Activated CD8-positive, alpha-beta memory T cell treated with anti-CD3 and anti-CD28 coated beads, Interleukin-2, amount 10 ng/mL, durations not matched to agents 7 days and 5 days (primary cell): ENCODE measurements around the gene TF. TPM values are rescaled to one million over a fixed set of nuclear protein-coding genes. Genes with fewer than 3 reads are reported as not detected.

Experiments used
- ATAC-seq: fragments of 150-1000 bp; cut with Tn5 transposase; one replicate; pipeline ENCODE4 v1.10.0; 2021; ENCODE audit warnings: moderate library complexity
- CTCF ChIA-PET: fragments of 350-600 bp; sonication (Branson Sonifier 250); formaldehyde crosslinking; loops from one replicate; lab custom pipeline; 2021; ENCODE audit warnings: antibody characterized with exemption; lab: Charles Lee
- DNase-seq: peaks from one replicate; pipeline ENCODE4 v3.0.0-alpha.2; 2020
- H3K27ac Mint-ChIP-seq: one replicate; pipeline ENCODE4 v1.8.0; 2021; ENCODE audit warnings: mild to moderate bottlenecking, mixed read lengths
- H3K27me3 Mint-ChIP-seq: one replicate; pipeline ENCODE4 v1.8.0; 2021; ENCODE audit warnings: mixed read lengths
- H3K36me3 Mint-ChIP-seq: one replicate; pipeline ENCODE4 v1.8.0; 2021; ENCODE audit warnings: mild to moderate bottlenecking, mixed read lengths
- H3K4me1 Mint-ChIP-seq: one replicate; pipeline ENCODE4 v1.8.0; 2021; ENCODE audit warnings: mixed read lengths
- H3K4me3 Mint-ChIP-seq: one replicate; pipeline ENCODE4 v1.8.0; 2021; ENCODE audit warnings: mild to moderate bottlenecking, moderate library complexity, mixed read lengths
- H3K9me3 Mint-ChIP-seq: one replicate; pipeline ENCODE4 v1.8.0; 2022; ENCODE audit warnings: low read depth, mixed read lengths
- total RNA-seq, 2 experiments: library from RNA; stranded (reverse); gene quantifications; one replicate each; pipeline ENCODE4 v1.2.3, GENCODE V29; 2021

Gene TF
- total RNA-seq, 2 experiments from 2014 or later = 0.16 to 0.91 TPM

- H3K9me3 Mint-ChIP-seq = no peaks in the 10 kb centered on the region
- H3K4me3 Mint-ChIP-seq = no peak overlapping the region
- ATAC-seq = no peak
- no peak for DNase-seq
- no peak overlapping the region for H3K27ac Mint-ChIP-seq
- no peaks in the 10 kb centered on the region for H3K4me1 Mint-ChIP-seq
- CTCF ChIA-PET = no interaction called here
- peaks cover 10% of the 10 kb centered on the region for H3K27me3 Mint-ChIP-seq
- H3K36me3 Mint-ChIP-seq = no peaks in the 10 kb centered on the region
Measured at GRCh38 chr3:133843634-133844033, 97.4 kb downstream of the TF start.

GRCh38 chr3:133845127-133845526 is 98.9 kb downstream of the TF start:
- Mint-ChIP-seq H3K36me3 (no peaks in the 10 kb centered on the region), H3K9me3 (no peaks in the 10 kb centered on the region), H3K27me3 (peaks cover 10% of the 10 kb centered on the region), H3K27ac (no peak overlapping the region), H3K4me3 (no peak overlapping the region), H3K4me1 (peaks cover 12% of the 10 kb centered on the region)
- no peak for ATAC-seq
- no peak for DNase-seq
- CTCF ChIA-PET = no interaction called here

Other genes starting within 250 kb of the TF start
- gene CDV3, start 172.7 kb upstream of the TF start, total RNA-seq = 100 to 1,000 TPM; 193 to 263 TPM
- 100 to 1,000 TPM; 103 to 108 TPM for gene TOPBP1, start 84.5 kb upstream of the TF start, total RNA-seq
- gene SRPRB, start 59.4 kb downstream of the TF start, total RNA-seq = 10 to 100 TPM; 44.2 to 61.3 TPM
- 1 to 10 TPM; 1.0 to 1.3 TPM for gene RAB6B, start 149.5 kb downstream of the TF start, total RNA-seq